Measurements from ENCODE around the gene POFUT1.

DNA sequence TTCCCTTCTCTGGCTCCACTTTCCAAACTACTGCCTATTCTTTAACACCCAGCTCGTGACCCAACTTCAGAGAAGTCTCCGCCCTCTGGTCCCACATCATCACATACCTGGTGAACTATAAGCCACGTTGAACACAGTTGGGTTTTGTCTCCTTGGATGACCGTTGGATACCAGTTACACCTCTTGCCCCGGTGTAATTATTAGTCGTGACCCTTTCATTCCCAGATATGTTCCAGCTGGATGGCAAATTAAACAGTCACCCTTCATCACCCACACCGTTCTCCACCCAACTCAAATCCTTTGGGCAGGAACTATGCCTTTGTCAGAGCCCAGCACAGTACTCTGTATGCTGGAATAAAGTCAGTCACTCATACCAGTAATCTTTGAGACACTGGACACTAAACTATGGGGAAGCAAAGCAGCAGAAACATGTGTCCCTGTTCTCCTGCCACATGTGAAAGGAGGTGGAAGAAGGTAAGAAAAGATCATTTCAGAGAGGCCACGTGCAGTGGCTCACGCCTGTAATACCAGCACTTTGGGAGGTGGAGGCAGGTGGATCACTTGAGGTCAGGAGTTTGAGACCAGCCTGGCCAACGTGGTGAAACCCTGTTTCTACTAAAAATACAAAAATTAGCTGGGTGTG lies 22.6 kb upstream of the POFUT1 start:
- TF ChIP-seq CTCF (conservative IDR thresholded peaks at IDR 0.05) = no peak
- no peak for TF ChIP-seq EZH2 (IDR thresholded peaks at IDR 0.05; ENCODE audit: low read depth)

Data from PC-9 (cell line).